CD14-positive monocyte (primary cell): Measurements from ENCODE around the gene AAGAB. TPM values are rescaled to one million over a fixed set of nuclear protein-coding genes. Genes with fewer than 3 reads are reported as not detected.

ENCODE experiments used
- DNase-seq, 3 donors: peaks; one replicate each; pipeline ENCODE4 v3.0.0-alpha.2; 2011 to 2022
- H2AFZ ChIP-seq: 2 replicates; pipeline ENCODE4 v1.6.0; 2012; ENCODE audit warnings: mild to moderate bottlenecking, low read depth, low read length, inconsistent platforms; ENCODE audit not compliant: insufficient read depth, poor library complexity, severe bottlenecking
- H3K27ac ChIP-seq, 2 donors: 1 replicate in 1 of 2; 2 replicates in 1 of 2; pipeline ENCODE4 v1.5.1; 2012 to 2013; ENCODE audit warnings: low read length in 2 of 2, control low read depth in 1 of 2, inconsistent platforms in 1 of 2, low read depth in 1 of 2, mild to moderate bottlenecking in 1 of 2
- H3K27me3 ChIP-seq, 2 donors: one replicate each; pipeline versions ENCODE4 v1.6.0 to v1.6.1; 2011 to 2013; ENCODE audit warnings: low read length in 2 of 2; ENCODE audit not compliant: control insufficient read depth in 2 of 2, insufficient read depth in 2 of 2
- H3K36me3 ChIP-seq, 2 donors: replicated peaks in 1 of 2; 1 replicate in 1 of 2; 2 replicates in 1 of 2; pipeline versions ENCODE4 v1.5.1 to v1.6.1; 2012 to 2013; ENCODE audit warnings: low read length in 2 of 2, control low read depth in 1 of 2, inconsistent platforms in 1 of 2, mild to moderate bottlenecking in 1 of 2; ENCODE audit not compliant: insufficient read depth in 2 of 2, control insufficient read depth in 1 of 2
- H3K4me1 ChIP-seq, 2 donors: 1 replicate in 1 of 2; 2 replicates in 1 of 2; pipeline versions ENCODE4 v1.5.1 to v1.6.1; 2012 to 2013; ENCODE audit warnings: low read length in 2 of 2, control low read depth in 1 of 2, inconsistent platforms in 1 of 2, mild to moderate bottlenecking in 1 of 2, moderate library complexity in 1 of 2; ENCODE audit not compliant: insufficient read depth in 2 of 2, control insufficient read depth in 1 of 2
- H3K4me2 ChIP-seq: replicated peaks from 2 replicates; pipeline ENCODE3; 2012; ENCODE audit warnings: low read length, moderate library complexity, mild to moderate bottlenecking; ENCODE audit not compliant: poor library complexity, severe bottlenecking; ENCODE audit errors: extremely low read depth
- H3K4me3 ChIP-seq, 3 experiments: fragments of 200-600 bp in 1 of 3; sonication (generic) in 1 of 3; replicated peaks in 1 of 3; 1 replicate in 2 of 3; 2 replicates in 1 of 3; pipeline ENCODE4 v1.5.1; 2011 to 2013; ENCODE audit warnings: low read length in 3 of 3, mild to moderate bottlenecking in 3 of 3, control low read depth in 2 of 3, low read depth in 2 of 3, inconsistent platforms in 1 of 3, moderate library complexity in 1 of 3
- H3K79me2 ChIP-seq: 2 replicates; pipeline ENCODE4 v1.6.0; 2012; ENCODE audit warnings: mild to moderate bottlenecking, control low read depth, inconsistent platforms, low read length, moderate library complexity; ENCODE audit not compliant: insufficient read depth
- H3K9ac ChIP-seq: 2 replicates; pipeline ENCODE4 v1.6.0; 2017; ENCODE audit warnings: low read length, mild to moderate bottlenecking; ENCODE audit not compliant: insufficient read depth, poor library complexity, severe bottlenecking
- H3K9me3 ChIP-seq, 2 donors: replicated peaks in 1 of 2; 1 replicate in 1 of 2; 2 replicates in 1 of 2; pipeline versions ENCODE4 v1.5.1 to v1.6.1; 2012 to 2013; ENCODE audit warnings: low read length in 2 of 2, control low read depth in 1 of 2; ENCODE audit not compliant: control insufficient read depth in 1 of 2, insufficient read depth in 1 of 2
- H4K20me1 ChIP-seq: 2 replicates; pipeline ENCODE4 v1.6.0; 2012; ENCODE audit warnings: mild to moderate bottlenecking, low read length, control low read depth, moderate library complexity; ENCODE audit not compliant: insufficient read depth
- H3K27ac Mint-ChIP-seq, 7 donors: one replicate each; pipeline ENCODE4 v1.8.0; 2020; ENCODE audit warnings: mild to moderate bottlenecking in 7 of 7, mixed read lengths in 7 of 7, moderate library complexity in 6 of 7, inconsistent platforms in 2 of 7
- H3K27me3 Mint-ChIP-seq, 3 donors: one replicate each; pipeline ENCODE4 v1.8.0; 2021 to 2022; ENCODE audit warnings: low read depth in 3 of 3, mild to moderate bottlenecking in 3 of 3, mixed read lengths in 3 of 3, moderate library complexity in 3 of 3, inconsistent platforms in 1 of 3
- H3K36me3 Mint-ChIP-seq, 2 donors: one replicate each; pipeline ENCODE4 v1.8.0; 2020; ENCODE audit warnings: mixed read lengths in 2 of 2, inconsistent platforms in 1 of 2, mild to moderate bottlenecking in 1 of 2
- H3K4me1 Mint-ChIP-seq: one replicate; pipeline ENCODE4 v1.8.0; 2020; ENCODE audit warnings: mild to moderate bottlenecking, mixed read lengths
- H3K4me3 Mint-ChIP-seq, 2 donors: one replicate each; pipeline ENCODE4 v1.8.0; 2020; ENCODE audit warnings: mild to moderate bottlenecking in 2 of 2, mixed read lengths in 2 of 2, moderate library complexity in 1 of 2
- H3K9me3 Mint-ChIP-seq, 7 donors: one replicate each; pipeline ENCODE4 v1.8.0; 2020 to 2022; ENCODE audit warnings: mixed read lengths in 7 of 7, mild to moderate bottlenecking in 6 of 7, moderate library complexity in 6 of 7, inconsistent platforms in 2 of 7
- WGBS: methylation state at CpG from one replicate; pipeline ENCODE4 v1.1.5; 2013; ENCODE audit warnings: missing lambda C conversion rate; ENCODE audit not compliant: insufficient coverage; 5-methylcytosine and 5-hydroxymethylcytosine counted together
- intact Hi-C, 2 donors: fragments of 100-400 bp; cut with micrococcal nuclease; formaldehyde crosslinking; loops; one replicate each; pipeline versions ENCODE4 v1.15.0 to v1.15.1; 2023
- polyA plus RNA-seq, 3 donors: library from polyadenylated mRNA; depleted of rRNA in 1 of 3; unstranded in 2 of 3; stranded (reverse) in 1 of 3; fragments of 300-500 nt in 2 of 3; fragments of >200 nt in 1 of 3; fragmentation: Illumina TruSeq in 2 of 3; gene quantifications; 1 replicate in 2 of 3; 2 replicates in 1 of 3; pipeline ENCODE4 v1.2.3, GENCODE V29; 2012 to 2021
- TF ChIP-seq, protein P1 (sequence below): fragments of 200-600 bp; IDR thresholded peaks from one replicate; pipeline ENCODE4 v1.8.0; 2022; ENCODE audit warnings: antibody characterized with exemption, mild to moderate bottlenecking

AAGAB gene
- polyA plus RNA-seq, 3 donors, result 11.2 to 40.4 (median 30.1) TPM

DNA sequence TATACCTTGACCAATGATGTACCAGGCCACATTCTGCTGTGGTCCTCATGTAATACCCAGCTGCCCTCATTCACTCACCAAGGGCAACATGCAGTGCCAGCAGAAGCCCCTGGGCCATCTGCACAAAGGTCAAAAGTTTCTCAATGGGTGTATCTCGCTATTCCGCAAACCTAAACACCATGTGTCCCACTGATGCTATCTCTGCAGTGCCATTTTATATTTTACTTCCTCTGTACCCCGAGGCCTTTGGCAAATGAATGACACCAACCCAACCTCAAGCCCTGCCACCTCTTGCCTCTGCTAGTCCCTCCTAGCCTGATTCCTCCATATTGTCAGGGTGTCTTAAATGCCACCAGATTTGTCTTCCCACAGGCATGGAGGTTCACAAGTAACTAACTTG is 59.2 kb downstream of the AAGAB start:
- intact Hi-C loops, result no loop called here
- H3K4me3 ChIP-seq, result no peak overlapping the region
- WGBS, result 67% methylated on average over 3 of the region's 3 CpGs

DNA sequence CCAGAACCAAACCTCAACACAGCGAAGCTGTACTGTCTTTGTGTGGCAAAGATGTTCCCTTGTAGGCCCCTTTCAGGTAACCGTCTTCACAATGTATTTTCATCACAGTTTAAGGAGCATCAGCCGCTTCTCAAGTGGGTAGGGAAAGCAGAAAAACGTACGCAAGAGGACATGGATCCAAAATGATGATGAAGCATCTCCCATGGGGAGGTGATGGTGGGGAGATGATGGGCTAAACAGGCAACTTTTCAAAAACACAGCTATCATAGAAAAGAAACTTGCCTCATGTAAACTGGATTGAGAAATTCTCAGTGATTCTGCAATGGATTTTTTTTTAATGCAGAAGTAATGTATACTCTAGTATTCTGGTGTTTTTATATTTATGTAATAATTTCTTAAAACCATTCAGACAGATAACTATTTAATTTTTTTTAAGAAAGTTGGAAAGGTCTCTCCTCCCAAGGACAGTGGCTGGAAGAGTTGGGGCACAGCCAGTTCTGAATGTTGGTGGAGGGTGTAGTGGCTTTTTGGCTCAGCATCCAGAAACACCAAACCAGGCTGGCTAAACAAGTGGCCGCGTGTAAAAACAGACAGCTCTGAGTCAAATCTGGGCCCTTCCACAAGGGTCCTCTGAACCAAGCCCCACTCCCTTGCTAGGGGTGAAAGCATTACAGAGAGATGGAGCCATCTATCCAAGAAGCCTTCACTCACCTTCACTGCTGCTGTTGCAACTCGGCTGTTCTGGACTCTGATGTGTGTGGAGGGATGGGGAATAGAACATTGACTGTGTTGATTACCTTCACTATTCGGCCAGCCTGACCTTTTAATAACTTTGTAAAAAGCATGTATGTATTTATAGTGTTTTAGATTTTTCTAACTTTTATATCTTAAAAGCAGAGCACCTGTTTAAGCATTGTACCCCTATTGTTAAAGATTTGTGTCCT is 60.0 kb downstream of the AAGAB start:
- Histone ChIP-seq H3K36me3 (peaks cover 47 to 64% of the 10 kb centered on the region in 2 donors), H3K9ac (no peak overlapping the region), H3K4me1 (no peaks in the 10 kb centered on the region), H3K4me3 (no peak overlapping the region), H2AFZ (no peak overlapping the region), H3K79me2 (no peaks in the 10 kb centered on the region), H4K20me1 (no peaks in the 10 kb centered on the region), H3K4me2 (no peak overlapping the region), H3K27me3 (no peaks in the 10 kb centered on the region), H3K27ac (peak overlapping the region in 1 of 2 donors; percentile 29), H3K9me3 (no peaks in the 10 kb centered on the region)
- H3K27ac Mint-ChIP-seq, result peak overlapping the region in 3 of 7 donors; percentile 24 to 48 (median 26)
- 100% methylated on average over 2 of the region's 9 CpGs for whole genome bisulfite sequencing
- H3K4me1 Mint-ChIP-seq, result peaks cover 6% of the 10 kb centered on the region
- peaks cover 64 to 71% of the 10 kb centered on the region in 2 donors for H3K36me3 Mint-ChIP-seq
- TF ChIP-seq, protein P1, sequence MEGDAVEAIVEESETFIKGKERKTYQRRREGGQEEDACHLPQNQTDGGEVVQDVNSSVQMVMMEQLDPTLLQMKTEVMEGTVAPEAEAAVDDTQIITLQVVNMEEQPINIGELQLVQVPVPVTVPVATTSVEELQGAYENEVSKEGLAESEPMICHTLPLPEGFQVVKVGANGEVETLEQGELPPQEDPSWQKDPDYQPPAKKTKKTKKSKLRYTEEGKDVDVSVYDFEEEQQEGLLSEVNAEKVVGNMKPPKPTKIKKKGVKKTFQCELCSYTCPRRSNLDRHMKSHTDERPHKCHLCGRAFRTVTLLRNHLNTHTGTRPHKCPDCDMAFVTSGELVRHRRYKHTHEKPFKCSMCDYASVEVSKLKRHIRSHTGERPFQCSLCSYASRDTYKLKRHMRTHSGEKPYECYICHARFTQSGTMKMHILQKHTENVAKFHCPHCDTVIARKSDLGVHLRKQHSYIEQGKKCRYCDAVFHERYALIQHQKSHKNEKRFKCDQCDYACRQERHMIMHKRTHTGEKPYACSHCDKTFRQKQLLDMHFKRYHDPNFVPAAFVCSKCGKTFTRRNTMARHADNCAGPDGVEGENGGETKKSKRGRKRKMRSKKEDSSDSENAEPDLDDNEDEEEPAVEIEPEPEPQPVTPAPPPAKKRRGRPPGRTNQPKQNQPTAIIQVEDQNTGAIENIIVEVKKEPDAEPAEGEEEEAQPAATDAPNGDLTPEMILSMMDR, result no peak
- intact Hi-C loops, result no loop called here
- peaks cover 0 to 3% (median 0%) of the 10 kb centered on the region in 3 donors for H3K27me3 Mint-ChIP-seq
- no peak for DNase-seq
- H3K4me3 Mint-ChIP-seq, result no peak overlapping the region
- no peaks in the 10 kb centered on the region for H3K9me3 Mint-ChIP-seq

More for the DNA sequence above, 59.2 kb downstream of the AAGAB start:
- TF ChIP-seq, protein P1, result no peak
- Histone ChIP-seq H3K9me3 (no peaks in the 10 kb centered on the region), H3K36me3 (peaks cover 39 to 55% of the 10 kb centered on the region in 2 donors), H3K4me1 (peaks cover 4 to 6% of the 10 kb centered on the region in 2 donors), H3K9ac (no peak overlapping the region), H4K20me1 (no peaks in the 10 kb centered on the region), H3K27ac (no peak overlapping the region), H2AFZ (no peak overlapping the region), H3K27me3 (no peaks in the 10 kb centered on the region), H3K4me2 (no peak overlapping the region), H3K79me2 (no peaks in the 10 kb centered on the region)
- H3K36me3 Mint-ChIP-seq, result peaks cover 63 to 69% of the 10 kb centered on the region in 2 donors
- H3K27me3 Mint-ChIP-seq, result peaks cover 0 to 3% (median 0%) of the 10 kb centered on the region in 3 donors
- peak overlapping the region in 3 of 7 donors; percentile 24 to 61 (median 55) for H3K27ac Mint-ChIP-seq
- no peaks in the 10 kb centered on the region for H3K9me3 Mint-ChIP-seq
- H3K4me1 Mint-ChIP-seq, result peaks cover 12% of the 10 kb centered on the region
- no peak overlapping the region for H3K4me3 Mint-ChIP-seq
- DNase-seq, result no peak
